ENCODE measurements around the gene XPO6.
"Not testable (repeated sequence)": the region's sequence is repeated elsewhere in the genome, so short reads cannot be mapped to it uniquely, and the experiment has no call there.

Gene XPO6

GRCh38 chr16:28125592-28125991, 86.2 kb downstream of the XPO6 start:
- no peak overlapping the region for H3K4me3 ChIP-seq (ENCODE audit: low read depth, low read length)
- no peak for TF ChIP-seq CTCF (IDR thresholded peaks at IDR 0.05; ENCODE audit: low read depth, low read length)

DNA sequence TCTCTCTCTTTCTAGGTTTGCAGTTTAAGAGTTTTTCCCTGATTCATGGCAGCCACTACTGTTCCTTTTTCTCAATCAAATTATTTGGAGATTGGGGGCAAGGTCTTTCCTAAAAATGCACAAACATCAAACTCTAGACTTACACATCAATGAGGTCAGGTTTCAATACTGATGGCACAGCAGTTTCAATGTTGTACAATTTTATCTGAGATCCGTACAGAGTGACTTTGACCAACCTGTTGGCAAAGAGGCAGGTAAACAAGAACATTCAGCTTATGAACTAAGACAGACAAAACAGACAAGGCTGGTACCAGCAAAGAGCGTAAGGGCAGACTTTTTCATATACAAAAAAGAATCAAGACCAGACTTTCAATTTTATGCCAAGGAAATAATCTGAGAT, 90.2 kb downstream of the XPO6 start:
- TF ChIP-seq CTCF (IDR thresholded peaks at IDR 0.05; ENCODE audit: low read depth, low read length), result no peak
- no peak overlapping the region for H3K4me3 ChIP-seq (ENCODE audit: low read depth, low read length)

- no peak for TF ChIP-seq CTCF (IDR thresholded peaks at IDR 0.05; ENCODE audit: low read depth, low read length)
- H3K4me3 ChIP-seq (ENCODE audit: low read depth, low read length), result no peak overlapping the region
These were observed 91.0 kb downstream of the XPO6 start for GRCh38 chr16:28120754-28121153.

- TF ChIP-seq CTCF (IDR thresholded peaks at IDR 0.05; ENCODE audit: low read depth, low read length), result no peak
- H3K4me3 ChIP-seq (ENCODE audit: low read depth, low read length), result no peak overlapping the region
These were observed 93.1 kb downstream of the XPO6 start for GRCh38 chr16:28118637-28119036.

DNA sequence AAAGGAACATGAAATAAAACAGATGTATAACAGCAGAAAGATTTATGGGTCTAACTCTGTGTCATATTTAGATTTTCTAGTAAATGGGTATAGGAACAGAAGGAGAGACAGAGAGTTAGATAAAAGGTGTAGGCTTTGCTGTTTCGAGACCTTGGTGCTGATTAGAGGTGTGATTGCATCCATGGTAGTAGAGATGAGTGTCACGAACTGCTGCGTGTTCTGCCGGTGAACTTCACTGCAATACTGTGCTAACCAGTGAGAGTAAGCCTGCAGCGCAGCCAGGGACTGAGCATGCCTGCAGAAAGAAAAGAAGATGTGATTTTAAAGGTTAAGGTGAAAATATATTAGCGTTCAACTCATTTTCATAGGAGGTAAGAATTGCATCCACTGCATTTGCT, 94.6 kb downstream of the XPO6 start:
- no peak overlapping the region for H3K4me3 ChIP-seq (ENCODE audit: low read depth, low read length)
- no peak for TF ChIP-seq CTCF (IDR thresholded peaks at IDR 0.05; ENCODE audit: low read depth, low read length)

DNA sequence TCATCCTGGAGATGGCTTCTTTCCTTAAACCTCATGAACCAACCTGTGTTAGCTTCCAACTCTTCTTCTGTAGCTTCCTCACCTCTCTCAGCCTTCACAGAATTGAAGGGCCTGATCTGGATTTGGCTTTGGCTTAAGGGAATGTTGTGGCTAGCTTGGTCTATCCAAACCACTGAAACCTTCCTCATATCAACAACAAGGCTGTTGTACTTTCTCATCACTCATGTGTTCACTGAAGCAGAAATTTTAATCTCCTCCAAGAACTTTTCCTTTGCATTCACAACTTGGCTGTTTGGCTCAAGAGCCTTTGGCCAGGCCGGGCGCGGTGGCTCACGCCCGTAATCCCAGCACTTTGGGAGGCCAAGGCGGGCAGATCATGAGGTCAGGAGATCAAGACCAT, 95.9 kb downstream of the XPO6 start:
- not testable (repeated sequence) for H3K4me3 ChIP-seq (ENCODE audit: low read depth, low read length)

- H3K4me3 ChIP-seq (ENCODE audit: low read depth, low read length), result no peak overlapping the region
- no peak for TF ChIP-seq CTCF (IDR thresholded peaks at IDR 0.05; ENCODE audit: low read depth, low read length)
These were observed 98.9 kb downstream of the XPO6 start for GRCh38 chr16:28112908-28113307.

DNA sequence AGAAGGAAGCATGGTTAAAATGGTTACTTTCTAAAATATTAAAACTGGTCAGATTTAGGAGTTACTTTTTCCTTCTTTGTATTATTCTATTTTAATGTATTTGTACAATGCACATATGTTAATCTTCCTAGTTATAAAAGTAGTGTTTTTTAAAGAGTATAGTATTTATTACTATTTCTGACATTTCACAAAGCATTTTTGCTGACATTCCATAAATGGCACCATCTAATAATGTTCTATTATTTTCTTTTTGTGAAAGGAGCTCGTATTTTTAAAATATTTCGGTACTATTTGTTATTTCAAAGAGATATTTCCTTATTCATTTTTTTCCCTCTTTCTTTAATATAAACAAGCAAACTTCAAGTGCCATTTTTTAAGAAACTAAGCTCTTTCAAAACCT, 100.8 kb downstream of the XPO6 start:
- no peak for TF ChIP-seq CTCF (IDR thresholded peaks at IDR 0.05; ENCODE audit: low read depth, low read length)
- no peak overlapping the region for H3K4me3 ChIP-seq (ENCODE audit: low read depth, low read length)

All from WI38 (cell line).